H9 (cell line): ENCODE measurements around the gene GAD1. TPM values are rescaled to one million over a fixed set of nuclear protein-coding genes. Genes with fewer than 3 reads are reported as not detected.

Source experiments
- DNase-seq: peaks from one replicate; pipeline ENCODE4 v3.0.0-alpha.2; 2017
- H2AFZ ChIP-seq: one replicate; pipeline ENCODE4 v1.6.1; 2013; ENCODE audit warnings: mild to moderate bottlenecking, low read length, control low read depth, moderate library complexity
- H2AK5ac ChIP-seq: 2 replicates; pipeline ENCODE4 v1.6.1; 2013; ENCODE audit warnings: low read length, control low read depth, mixed read lengths; ENCODE audit not compliant: insufficient read length
- H2BK120ac ChIP-seq: one replicate; pipeline ENCODE4 v1.6.1; 2013; ENCODE audit warnings: low read depth, mild to moderate bottlenecking, low read length, control low read depth, inconsistent platforms; ENCODE audit not compliant: poor library complexity, severe bottlenecking
- H2BK12ac ChIP-seq: 2 replicates; pipeline ENCODE4 v1.6.1; 2013; ENCODE audit warnings: low read length, control low read depth, mixed read lengths, low read depth; ENCODE audit not compliant: insufficient read length
- H2BK15ac ChIP-seq: 2 replicates; pipeline ENCODE4 v1.6.1; 2013; ENCODE audit warnings: low read depth, low read length, control low read depth
- H2BK20ac ChIP-seq: one replicate; pipeline ENCODE4 v1.6.1; 2013; ENCODE audit warnings: low read depth, mild to moderate bottlenecking, low read length, control low read depth, inconsistent platforms; ENCODE audit not compliant: poor library complexity, severe bottlenecking
- H2BK5ac ChIP-seq: 2 replicates; pipeline ENCODE4 v1.6.1; 2013; ENCODE audit warnings: low read length, control low read depth, mixed read lengths; ENCODE audit not compliant: insufficient read length
- H3K14ac ChIP-seq: 2 replicates; pipeline ENCODE4 v1.6.1; 2013; ENCODE audit warnings: low read length, control low read depth; ENCODE audit not compliant: insufficient read depth
- H3K18ac ChIP-seq: 2 replicates; pipeline ENCODE4 v1.6.1; 2013; ENCODE audit warnings: low read depth, mild to moderate bottlenecking, mixed read lengths, low read length, control low read depth; ENCODE audit not compliant: insufficient read length
- H3K23ac ChIP-seq: 2 replicates; pipeline ENCODE4 v1.6.1; 2013; ENCODE audit warnings: low read length, control low read depth, mixed read lengths, low read depth; ENCODE audit not compliant: insufficient read length
- H3K23me2 ChIP-seq: 2 replicates; pipeline ENCODE4 v1.6.1; 2013; ENCODE audit warnings: low read depth, mild to moderate bottlenecking, mixed read lengths, low read length, control low read depth; ENCODE audit not compliant: insufficient read length, poor library complexity, severe bottlenecking
- H3K27ac ChIP-seq: 2 replicates; pipeline ENCODE4 v1.5.1; 2013; ENCODE audit warnings: low read length, control low read depth, mixed read lengths, low read depth; ENCODE audit not compliant: insufficient read length
- H3K27me3 ChIP-seq: 2 replicates; pipeline ENCODE4 v1.6.1; 2013; ENCODE audit warnings: low read length, control low read depth, inconsistent platforms; ENCODE audit not compliant: insufficient read depth
- H3K4ac ChIP-seq: 2 replicates; pipeline ENCODE4 v1.6.1; 2013; ENCODE audit warnings: low read depth, mild to moderate bottlenecking, control low read depth, inconsistent platforms, low read length, moderate library complexity
- H3K4me1 ChIP-seq: 2 replicates; pipeline ENCODE4 v1.6.1; 2013; ENCODE audit warnings: low read length, control low read depth, inconsistent platforms; ENCODE audit not compliant: insufficient read depth
- H3K4me2 ChIP-seq: 2 replicates; pipeline ENCODE4 v1.6.1; 2013; ENCODE audit warnings: low read length, control low read depth, mixed read lengths; ENCODE audit not compliant: insufficient read length, insufficient read depth
- H3K56ac ChIP-seq: 2 replicates; pipeline ENCODE4 v1.6.1; 2013; ENCODE audit warnings: low read depth, mild to moderate bottlenecking, mixed read lengths, low read length, control low read depth; ENCODE audit not compliant: insufficient read length
- H3K79me1 ChIP-seq: 2 replicates; pipeline ENCODE4 v1.6.1; 2013; ENCODE audit warnings: low read depth, mild to moderate bottlenecking, moderate library complexity, low read length, control low read depth, inconsistent platforms; ENCODE audit not compliant: insufficient read depth, poor library complexity, severe bottlenecking
- H3K79me2 ChIP-seq: 2 replicates; pipeline ENCODE4 v1.6.1; 2013; ENCODE audit warnings: low read length, control low read depth, inconsistent platforms; ENCODE audit not compliant: insufficient read depth
- H3K9ac ChIP-seq: 2 replicates; pipeline ENCODE4 v1.6.1; 2013; ENCODE audit warnings: low read length, control low read depth, mixed read lengths; ENCODE audit not compliant: insufficient read length; ENCODE audit errors: extremely low read depth
- H3K9me3 ChIP-seq: one replicate; pipeline ENCODE4 v1.6.1; 2013; ENCODE audit warnings: low read depth, low read length, inconsistent platforms; ENCODE audit not compliant: control insufficient read depth
- H3T11ph ChIP-seq: one replicate; pipeline ENCODE4 v1.6.1; 2013; ENCODE audit warnings: mild to moderate bottlenecking, low read length, control low read depth, inconsistent platforms
- H4K20me1 ChIP-seq: one replicate; pipeline ENCODE4 v1.6.1; 2013; ENCODE audit not compliant: control insufficient read depth, insufficient read length, insufficient read depth
- H4K5ac ChIP-seq: 2 replicates; pipeline ENCODE4 v1.6.1; 2013; ENCODE audit warnings: low read depth, mild to moderate bottlenecking, mixed read lengths, low read length, control low read depth; ENCODE audit not compliant: insufficient read length
- H4K8ac ChIP-seq: replicated peaks from 2 replicates; pipeline ENCODE4 v1.6.1; 2013; ENCODE audit warnings: low read length, control low read depth, mixed read lengths, low read depth; ENCODE audit not compliant: insufficient read length
- H4K91ac ChIP-seq: 2 replicates; pipeline ENCODE4 v1.6.1; 2013; ENCODE audit warnings: low read depth, mild to moderate bottlenecking, moderate library complexity, mixed read lengths, low read length, control low read depth; ENCODE audit not compliant: insufficient read length
- H3K27ac Mint-ChIP-seq, 3 experiments: 2 replicates in 2 of 3; 3 replicates in 1 of 3; pipeline ENCODE4 v1.8.0; 2020 to 2021; ENCODE audit warnings: mixed read lengths in 3 of 3, mild to moderate bottlenecking in 1 of 3, moderate library complexity in 1 of 3
- H3K27me3 Mint-ChIP-seq: 2 replicates; pipeline ENCODE4 v1.8.0; 2021; ENCODE audit warnings: low read depth, mild to moderate bottlenecking, moderate library complexity, mixed read lengths
- H3K36me3 Mint-ChIP-seq, 3 experiments: 2 replicates in 2 of 3; 3 replicates in 1 of 3; pipeline ENCODE4 v1.8.0; 2020 to 2021; ENCODE audit warnings: low read depth in 3 of 3, mixed read lengths in 3 of 3; ENCODE audit not compliant: insufficient read depth in 1 of 3
- H3K4me1 Mint-ChIP-seq, 2 experiments: 2 replicates each; pipeline ENCODE4 v1.8.0; 2020; ENCODE audit warnings: mixed read lengths in 2 of 2
- H3K4me3 Mint-ChIP-seq, 2 experiments: 2 replicates in 1 of 2; 3 replicates in 1 of 2; pipeline ENCODE4 v1.8.0; 2020 to 2021; ENCODE audit warnings: mild to moderate bottlenecking in 2 of 2, mixed read lengths in 2 of 2, moderate library complexity in 1 of 2
- H3K9me3 Mint-ChIP-seq, 2 experiments: 2 replicates in 1 of 2; 3 replicates in 1 of 2; pipeline ENCODE4 v1.8.0; 2020; ENCODE audit warnings: mild to moderate bottlenecking in 2 of 2, mixed read lengths in 2 of 2, moderate library complexity in 1 of 2
- WGBS: extraction: QIAGEN DNeasy Blood & Tissue Kit; methylation state at CpG from one replicate; pipeline ENCODE4 v1.1.7; 2013; ENCODE audit warnings: missing lambda C conversion rate, low lambda C conversion rate, mixed read lengths; ENCODE audit not compliant: insufficient read length; ENCODE audit errors: extremely low coverage; 5-methylcytosine and 5-hydroxymethylcytosine counted together
- total RNA-seq: library from RNA; stranded (reverse); gene quantifications from 2 replicates; pipeline ENCODE4 v1.2.1, GENCODE V29; 2021
- TF ChIP-seq, protein P1 (sequence below): fragments of 200-600 bp; sonication (generic); conservative IDR thresholded peaks from 3 replicates; pipeline ENCODE4 v1.8.0; 2021; ENCODE audit warnings: antibody characterized with exemption, mild to moderate bottlenecking

Gene GAD1
- total RNA-seq, 1 experiment from 2014 or later: 1.8 TPM

DNA sequence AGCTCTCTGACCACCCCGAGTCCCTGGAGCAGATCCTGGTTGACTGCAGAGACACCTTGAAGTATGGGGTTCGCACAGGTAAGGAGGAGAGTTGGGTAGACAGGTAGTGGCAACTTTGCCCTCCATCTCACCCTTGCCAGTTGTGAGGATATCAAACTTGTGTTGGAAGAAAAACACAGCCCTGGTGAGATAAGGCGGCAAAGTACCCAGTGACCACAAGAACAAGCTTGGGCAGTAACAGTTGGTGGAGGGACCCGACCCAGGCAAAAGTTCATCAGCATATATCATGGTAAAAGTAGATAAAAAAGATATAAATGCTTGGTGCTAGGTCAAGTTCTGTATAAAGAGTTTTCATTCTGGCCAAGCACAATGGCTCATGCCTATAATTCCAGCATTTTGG, 14.4 kb downstream of the GAD1 start:
- no peaks in the 10 kb centered on the region for H3K79me1 ChIP-seq
- no peaks in the 10 kb centered on the region; the same call in 1 of the 2 replicates for H3K27me3 ChIP-seq
- H3K9ac ChIP-seq: no peak overlapping the region
- Mint-ChIP-seq H3K9me3 (no peaks in the 10 kb centered on the region; a peak in 1 of 5 replicates), H3K27me3 (peaks cover 53% of the 10 kb centered on the region), H3K36me3 (no peaks in the 10 kb centered on the region), H3K4me3 (no peak overlapping the region), H3K4me1 (peaks cover 0 to 4% of the 10 kb centered on the region in 2 experiments; a peak in 2 of 4 replicates), H3K27ac (no peak overlapping the region)
- H2AK5ac ChIP-seq: no peak overlapping the region
- H3K18ac ChIP-seq: no peak overlapping the region
- H4K20me1 ChIP-seq: no peaks in the 10 kb centered on the region
- H3K56ac ChIP-seq: no peak overlapping the region
- no peak overlapping the region for H4K5ac ChIP-seq
- no peak overlapping the region for H3K4ac ChIP-seq
- H3K4me1 ChIP-seq: no peaks in the 10 kb centered on the region
- no peak overlapping the region for H3K23ac ChIP-seq
- H4K91ac ChIP-seq: no peak overlapping the region
- no peak overlapping the region for H2AFZ ChIP-seq
- H2BK20ac ChIP-seq: no peak overlapping the region
- H3K23me2 ChIP-seq: no peaks in the 10 kb centered on the region
- H3K4me2 ChIP-seq: no peak overlapping the region
- H2BK12ac ChIP-seq: no peak overlapping the region
- TF ChIP-seq, protein P1, sequence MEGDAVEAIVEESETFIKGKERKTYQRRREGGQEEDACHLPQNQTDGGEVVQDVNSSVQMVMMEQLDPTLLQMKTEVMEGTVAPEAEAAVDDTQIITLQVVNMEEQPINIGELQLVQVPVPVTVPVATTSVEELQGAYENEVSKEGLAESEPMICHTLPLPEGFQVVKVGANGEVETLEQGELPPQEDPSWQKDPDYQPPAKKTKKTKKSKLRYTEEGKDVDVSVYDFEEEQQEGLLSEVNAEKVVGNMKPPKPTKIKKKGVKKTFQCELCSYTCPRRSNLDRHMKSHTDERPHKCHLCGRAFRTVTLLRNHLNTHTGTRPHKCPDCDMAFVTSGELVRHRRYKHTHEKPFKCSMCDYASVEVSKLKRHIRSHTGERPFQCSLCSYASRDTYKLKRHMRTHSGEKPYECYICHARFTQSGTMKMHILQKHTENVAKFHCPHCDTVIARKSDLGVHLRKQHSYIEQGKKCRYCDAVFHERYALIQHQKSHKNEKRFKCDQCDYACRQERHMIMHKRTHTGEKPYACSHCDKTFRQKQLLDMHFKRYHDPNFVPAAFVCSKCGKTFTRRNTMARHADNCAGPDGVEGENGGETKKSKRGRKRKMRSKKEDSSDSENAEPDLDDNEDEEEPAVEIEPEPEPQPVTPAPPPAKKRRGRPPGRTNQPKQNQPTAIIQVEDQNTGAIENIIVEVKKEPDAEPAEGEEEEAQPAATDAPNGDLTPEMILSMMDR: no peak
- DNase-seq: no peak
- H2BK5ac ChIP-seq: no peak overlapping the region
- no peak overlapping the region for H2BK120ac ChIP-seq
- H3T11ph ChIP-seq: no peak overlapping the region
- WGBS: no CpG with 5 or more reads among the region's 4 CpGs
- H3K27ac ChIP-seq: no peak overlapping the region
- no peaks in the 10 kb centered on the region for H3K9me3 ChIP-seq
- no peaks in the 10 kb centered on the region for H3K79me2 ChIP-seq
- no peak overlapping the region for H2BK15ac ChIP-seq
- no peak overlapping the region for H3K14ac ChIP-seq
- no peak overlapping the region for H4K8ac ChIP-seq
